SK-N-SH (cell line): ENCODE results near the gene SEPTIN7.

Source experiments
- CTCF ChIP-seq: fragments of 200-600 bp; sonication (generic); IDR thresholded peaks from 2 replicates; pipeline ENCODE4 v1.6.1; 2017; ENCODE audit warnings: antibody characterized with exemption, mild to moderate bottlenecking, moderate library complexity
- RAD21 ChIP-seq: IDR thresholded peaks from 2 replicates; pipeline ENCODE4 v1.6.1; 2012; ENCODE audit warnings: mild to moderate bottlenecking, low read length
- REST ChIP-seq: IDR thresholded peaks from 2 replicates; pipeline ENCODE4 v1.6.1; 2012; ENCODE audit warnings: mild to moderate bottlenecking, low read depth, low read length, moderate library complexity
- YY1 ChIP-seq: IDR thresholded peaks from 2 replicates; pipeline ENCODE4 v1.4.0; 2012; ENCODE audit warnings: low read depth, mild to moderate bottlenecking

- TF ChIP-seq CTCF (no peak), YY1 (no peak), RAD21 (no peak), REST (no peak)
Measured at GRCh38 chr7:35804231-35804970, 3.5 kb downstream of the SEPTIN7 start.
